D721Med (cell line): ENCODE measurements around the gene RPTN.
"Not testable (repeated sequence)": the region's sequence is repeated elsewhere in the genome, so short reads cannot be mapped to it uniquely, and the experiment has no call there.

Experiments used
- DNase-seq: peaks from one replicate; pipeline ENCODE4 v3.0.0; 2011; ENCODE audit warnings: low spot score; ENCODE audit not compliant: insufficient read length
- FAIRE-seq: peaks from 2 replicates; lab custom pipeline; 2011; peaks lifted over from hg19 to GRCh38; lab: Jason Lieb, UNC
- CTCF ChIP-seq: IDR thresholded peaks from 2 replicates; pipeline ENCODE4 v1.5.1; 2012; ENCODE audit warnings: mild to moderate bottlenecking, control low read depth; ENCODE audit not compliant: insufficient read depth; ENCODE audit errors: missing control alignments

Gene RPTN

GRCh38 chr1:152148051-152148450, 11.0 kb downstream of the RPTN start:
- FAIRE-seq, result no peak
- no peak for TF ChIP-seq CTCF
- no peak for DNase-seq

DNA sequence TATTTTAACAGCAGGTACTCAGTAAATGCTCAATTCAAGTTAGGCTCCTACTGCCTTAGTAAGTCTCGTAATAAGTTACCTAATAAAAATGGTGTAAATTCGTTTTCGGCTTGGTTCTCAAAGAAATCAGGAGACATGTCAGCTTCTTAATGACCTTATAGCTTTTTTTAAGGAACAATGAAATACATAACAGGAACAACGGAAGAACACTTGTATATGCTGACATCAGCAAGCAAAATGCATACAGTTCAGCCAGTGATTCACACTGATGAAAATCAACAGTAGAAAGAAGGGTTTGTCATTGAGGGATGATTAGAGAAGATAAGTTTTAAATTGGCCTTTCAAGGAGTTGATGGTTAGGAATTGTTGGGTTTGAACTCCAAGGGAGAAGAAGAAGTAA, 13.3 kb downstream of the RPTN start:
- DNase-seq (no peak), FAIRE-seq (no peak)
- TF ChIP-seq CTCF, result no peak

GRCh38 chr1:152144674-152145183, 14.3 kb downstream of the RPTN start:
- FAIRE-seq, DNase-seq: not testable (repeated sequence)

DNA sequence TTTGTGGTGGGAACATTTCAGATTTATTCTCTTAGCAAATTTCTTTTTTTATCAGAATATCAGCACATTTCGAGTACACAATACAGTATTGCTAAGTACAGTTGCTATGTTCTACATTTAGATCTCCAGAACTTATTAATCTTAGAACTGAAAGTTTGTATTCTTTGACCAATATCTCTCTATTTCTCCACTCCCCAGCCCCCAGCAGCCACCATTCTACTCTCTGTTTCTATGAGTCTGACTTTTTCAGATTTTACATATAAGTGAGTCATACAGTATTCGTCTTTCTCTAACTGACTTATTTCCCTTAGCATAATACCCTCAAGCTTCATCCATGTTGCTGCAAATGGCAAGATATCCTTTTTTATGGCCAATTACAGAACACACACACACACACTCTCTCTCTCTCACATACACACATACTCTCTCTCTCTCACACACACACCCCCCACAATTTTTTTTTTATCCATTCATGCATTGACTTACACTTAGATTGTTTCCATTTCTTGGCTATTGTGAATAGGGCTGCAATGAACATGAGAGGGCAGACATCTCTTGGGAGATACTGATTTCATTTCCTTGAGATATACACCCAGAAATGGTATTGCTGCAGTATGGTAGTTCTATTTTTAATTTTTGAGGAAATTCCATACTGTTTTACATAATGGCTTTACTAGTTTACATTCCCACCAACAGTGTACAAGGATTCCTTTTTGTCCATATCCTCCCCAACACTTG, 15.7 kb downstream of the RPTN start:
- DNase-seq (no peak), FAIRE-seq (no peak)
- no peak for TF ChIP-seq CTCF

GRCh38 chr1:152141971-152142584, 16.9 kb downstream of the RPTN start:
- FAIRE-seq, result no peak
- no peak for DNase-seq
- peak; percentile 91 for TF ChIP-seq CTCF

DNA sequence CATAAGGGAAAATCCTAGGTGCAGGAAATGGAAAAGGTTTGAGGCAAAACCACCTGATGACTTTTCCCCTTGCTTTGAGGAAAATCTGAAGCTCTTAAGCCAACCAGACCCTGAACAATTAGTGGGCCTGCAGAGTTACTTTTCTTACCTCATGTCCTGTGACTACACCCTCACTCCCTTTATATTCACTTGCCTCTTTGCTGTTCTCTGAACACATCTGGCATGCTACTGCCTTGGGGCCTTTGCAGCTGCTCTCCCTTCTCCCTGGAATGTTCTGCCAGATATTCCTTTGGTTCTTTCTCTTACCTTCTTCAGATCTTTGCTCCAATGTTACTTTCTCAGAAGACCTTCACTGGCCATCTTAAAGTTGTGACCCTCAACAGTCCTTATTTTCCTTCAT, 21.8 kb downstream of the RPTN start:
- no peak for TF ChIP-seq CTCF
- DNase-seq (no peak), FAIRE-seq (no peak)

GRCh38 chr1:152130186-152130585, 28.8 kb downstream of the RPTN start:
- TF ChIP-seq CTCF, result no peak
- no peak for DNase-seq
- FAIRE-seq, result no peak
